Measurements from ENCODE around the gene PTGDS. TPM values are rescaled to one million over a fixed set of nuclear protein-coding genes. Genes with fewer than 3 reads are reported as not detected.

The PTGDS gene
- total and polyA plus RNA-seq, 3 experiments from 2014 or later = 0.24 to 5.5 (median 0.49) TPM

- no peak for DNase-seq
- POLR2A ChIA-PET = interaction anchor here (0.8 to 2.1 kb wide), 3 partner anchors 31 to 62 kb away, joined by 3 to 6 read pairs (median 4); partner anchors contain the start of genes CLIC3 and PAXX
- CTCF ChIA-PET = interaction anchor here (1.4 to 7.8 kb wide), 8 partner anchors 9 to 185 kb away, joined by 3 to 72 read pairs (median 6); partner anchors contain the start of genes AJM1, CLIC3 and PAXX
- Mint-ChIP-seq H3K4me3 (peak overlapping the region; percentile 84 to 94 (median 90)), H3K9me3 (no peaks in the 10 kb centered on the region), H3K4me1 (peaks cover 30 to 62% (median 35%) of the 10 kb centered on the region in 3 donors), H3K27me3 (no peaks in the 10 kb centered on the region), H3K27ac (peak overlapping the region in 6 of 8 donors; percentile 7 to 90 (median 74)), H3K36me3 (peaks cover 0 to 4% (median 3%) of the 10 kb centered on the region in 3 donors)
- Histone ChIP-seq H3K27me3 (ENCODE audit: insufficient read depth, low read length, poor library complexity, severe bottlenecking) (no peaks in the 10 kb centered on the region), H3K9me3 (ENCODE audit: low read length) (no peaks in the 10 kb centered on the region), H3K4me1 (ENCODE audit: insufficient read depth, low read length) (peaks cover 46% of the 10 kb centered on the region), H3K27ac (ENCODE audit: low read depth, low read length) (no peak overlapping the region), H3K4me3 (ENCODE audit: low read length) (no peak overlapping the region), H3K36me3 (ENCODE audit: insufficient read depth, low read length) (no peaks in the 10 kb centered on the region)
These were observed 49.5 kb downstream of the PTGDS start for GRCh38 chr9:137026828-137027227.

- CTCF ChIA-PET = interaction anchor here (1.3 to 7.8 kb wide), 18 partner anchors 8 to 227 kb away, joined by 3 to 72 read pairs (median 6); partner anchors contain the start of genes AJM1, CLIC3, MAN1B1 and PAXX
- DNase-seq = no peak
- POLR2A ChIA-PET = interaction anchor here (0.8 to 2.1 kb wide), 2 partner anchors 31 to 63 kb away, joined by 3 to 6 read pairs; partner anchors contain the start of gene CLIC3
- Histone ChIP-seq H3K4me1 (ENCODE audit: insufficient read depth, low read length) (peaks cover 54% of the 10 kb centered on the region), H3K27ac (ENCODE audit: low read depth, low read length) (peak within 1 kb of the TSS; percentile 61), H3K36me3 (ENCODE audit: insufficient read depth, low read length) (no peaks in the 10 kb centered on the region), H3K4me3 (ENCODE audit: low read length) (peak within 1 kb of the TSS; percentile 74), H3K27me3 (ENCODE audit: insufficient read depth, low read length, poor library complexity, severe bottlenecking) (no peaks in the 10 kb centered on the region), H3K9me3 (ENCODE audit: low read length) (no peaks in the 10 kb centered on the region)
- Mint-ChIP-seq H3K9me3 (no peaks in the 10 kb centered on the region), H3K27me3 (no peaks in the 10 kb centered on the region), H3K27ac (peak within 1 kb of the TSS; percentile 73 to 96 (median 88)), H3K4me1 (peaks cover 35 to 70% (median 38%) of the 10 kb centered on the region in 3 donors), H3K36me3 (peaks cover 0 to 1% (median 0%) of the 10 kb centered on the region in 3 donors), H3K4me3 (peak within 1 kb of the TSS; percentile 84 to 95 (median 90))
These were observed 50.3 kb downstream of the PTGDS start, which contains the start of gene ABCA2 for GRCh38 chr9:137027369-137028262. ABCA2 (minus strand) TSS chr9:137028237; CDS start chr9:137028140, 97 bp downstream.

GRCh38 chr9:137028263-137029057, 51.2 kb downstream of the PTGDS start:
- Histone ChIP-seq H3K4me3 (ENCODE audit: low read length) (peak overlapping the region; percentile 74), H3K27me3 (ENCODE audit: insufficient read depth, low read length, poor library complexity, severe bottlenecking) (no peaks in the 10 kb centered on the region), H3K4me1 (ENCODE audit: insufficient read depth, low read length) (peaks cover 55% of the 10 kb centered on the region), H3K27ac (ENCODE audit: low read depth, low read length) (peak overlapping the region; percentile 61), H3K36me3 (ENCODE audit: insufficient read depth, low read length) (no peaks in the 10 kb centered on the region), H3K9me3 (ENCODE audit: low read length) (no peaks in the 10 kb centered on the region)
- DNase-seq = peak; percentile 65 to 77 (median 68)
- H3K4me3 Mint-ChIP-seq = peak overlapping the region; percentile 82 to 95 (median 88)
- no peaks in the 10 kb centered on the region for H3K9me3 Mint-ChIP-seq
- H3K27ac Mint-ChIP-seq = peak overlapping the region; percentile 39 to 96 (median 86)
- POLR2A ChIA-PET = interaction anchor here (0.6 kb wide), 1 partner anchor 85 kb away, joined by 3 read pairs; no protein-coding TSS in a partner anchor
- no peaks in the 10 kb centered on the region for H3K27me3 Mint-ChIP-seq
- peaks cover 0 to 1% (median 0%) of the 10 kb centered on the region in 3 donors for H3K36me3 Mint-ChIP-seq
- H3K4me1 Mint-ChIP-seq = peaks cover 39 to 76% (median 44%) of the 10 kb centered on the region in 3 donors
- CTCF ChIA-PET = interaction anchor here (0.6 to 7.8 kb wide), 51 partner anchors 7 to 240 kb away, joined by 3 to 72 read pairs (median 5); partner anchors contain the start of genes AJM1, CLIC3, FBXW5 and MAN1B1

GRCh38 chr9:137029058-137029936, 52.0 kb downstream of the PTGDS start:
- CTCF ChIA-PET = interaction anchor here (0.6 to 7.8 kb wide), 54 partner anchors 8 to 241 kb away, joined by 3 to 72 read pairs (median 5); partner anchors contain the start of genes AJM1, C8G, CLIC3 and FBXW5
- Mint-ChIP-seq H3K4me3 (peak overlapping the region; percentile 82 to 95 (median 88)), H3K36me3 (peaks cover 0 to 1% (median 0%) of the 10 kb centered on the region in 3 donors), H3K4me1 (peaks cover 43 to 73% (median 44%) of the 10 kb centered on the region in 3 donors), H3K27me3 (no peaks in the 10 kb centered on the region), H3K9me3 (no peaks in the 10 kb centered on the region), H3K27ac (peak overlapping the region; percentile 58 to 96 (median 90))
- H3K9me3 ChIP-seq (ENCODE audit: low read length) = no peaks in the 10 kb centered on the region
- H3K4me1 ChIP-seq (ENCODE audit: insufficient read depth, low read length) = peaks cover 55% of the 10 kb centered on the region
- POLR2A ChIA-PET = interaction anchor here (0.6 to 1.6 kb wide), 2 partner anchors 54 to 85 kb away, joined by 3 to 5 read pairs; no protein-coding TSS in a partner anchor
- H3K27ac ChIP-seq (ENCODE audit: low read depth, low read length) = peak overlapping the region; percentile 61
- no peaks in the 10 kb centered on the region for H3K36me3 ChIP-seq (ENCODE audit: insufficient read depth, low read length)
- no peaks in the 10 kb centered on the region for H3K27me3 ChIP-seq (ENCODE audit: insufficient read depth, low read length, poor library complexity, severe bottlenecking)
- H3K4me3 ChIP-seq (ENCODE audit: low read length) = peak overlapping the region; percentile 74
- peak; percentile 58 to 76 (median 60) for DNase-seq

GRCh38 chr9:137030006-137030405, 52.7 kb downstream of the PTGDS start:
- Histone ChIP-seq H3K4me3 (ENCODE audit: low read length) (peak overlapping the region; percentile 74), H3K36me3 (ENCODE audit: insufficient read depth, low read length) (no peaks in the 10 kb centered on the region), H3K27me3 (ENCODE audit: insufficient read depth, low read length, poor library complexity, severe bottlenecking) (no peaks in the 10 kb centered on the region), H3K4me1 (ENCODE audit: insufficient read depth, low read length) (peaks cover 62% of the 10 kb centered on the region), H3K27ac (ENCODE audit: low read depth, low read length) (peak overlapping the region; percentile 38), H3K9me3 (ENCODE audit: low read length) (no peaks in the 10 kb centered on the region)
- no peaks in the 10 kb centered on the region for H3K9me3 Mint-ChIP-seq
- CTCF ChIA-PET = interaction anchor here (0.8 to 7.8 kb wide), 35 partner anchors 11 to 237 kb away, joined by 3 to 72 read pairs (median 6); partner anchors contain the start of genes AJM1, C8G, CLIC3 and FBXW5
- H3K27me3 Mint-ChIP-seq = no peaks in the 10 kb centered on the region
- POLR2A ChIA-PET = interaction anchor here (1.6 kb wide), 1 partner anchor 55 kb away, joined by 5 read pairs; no protein-coding TSS in a partner anchor
- peak overlapping the region; percentile 82 to 95 (median 88) for H3K4me3 Mint-ChIP-seq
- DNase-seq = no peak
- peaks cover 51 to 76% (median 51%) of the 10 kb centered on the region in 3 donors for H3K4me1 Mint-ChIP-seq
- H3K27ac Mint-ChIP-seq = peak overlapping the region in 7 of 8 donors; percentile 72 to 98 (median 90)
- H3K36me3 Mint-ChIP-seq = peaks cover 0 to 1% (median 0%) of the 10 kb centered on the region in 3 donors

- CTCF ChIA-PET = interaction anchor here (1.4 to 8.9 kb wide), 14 partner anchors 16 to 239 kb away, joined by 4 to 159 read pairs (median 14); partner anchors contain the start of genes AJM1, C8G, CLIC3 and FBXW5
These were observed 53.5 kb downstream of the PTGDS start for GRCh38 chr9:137030538-137031527.

More at GRCh38 chr9:137030538-137031527, 53.5 kb downstream of the PTGDS start:
- H3K9me3 ChIP-seq (ENCODE audit: low read length) = no peaks in the 10 kb centered on the region
- peaks cover 69% of the 10 kb centered on the region for H3K4me1 ChIP-seq (ENCODE audit: insufficient read depth, low read length)
- Mint-ChIP-seq H3K27ac (peak overlapping the region; percentile 78 to 98 (median 90)), H3K27me3 (no peaks in the 10 kb centered on the region), H3K36me3 (peaks cover 0 to 1% (median 0%) of the 10 kb centered on the region in 3 donors), H3K4me1 (peaks cover 51 to 78% (median 56%) of the 10 kb centered on the region in 3 donors), H3K9me3 (no peaks in the 10 kb centered on the region), H3K4me3 (peak overlapping the region; percentile 69 to 95 (median 88))
- peak in 4 of 5 donors; percentile 23 to 64 (median 48) for DNase-seq
- no peaks in the 10 kb centered on the region for H3K36me3 ChIP-seq (ENCODE audit: insufficient read depth, low read length)
- H3K4me3 ChIP-seq (ENCODE audit: low read length) = peak overlapping the region; percentile 74
- H3K27me3 ChIP-seq (ENCODE audit: insufficient read depth, low read length, poor library complexity, severe bottlenecking) = no peaks in the 10 kb centered on the region
- POLR2A ChIA-PET = interaction anchor here (1.6 kb wide), 1 partner anchor 56 kb away, joined by 5 read pairs; no protein-coding TSS in a partner anchor
- peak overlapping the region; percentile 38 for H3K27ac ChIP-seq (ENCODE audit: low read depth, low read length)
